GM19193 (cell line): ENCODE data around the gene RPS16.

Experiments
- POLR2A ChIP-seq: IDR thresholded peaks from 4 replicates; pipeline ENCODE4 v1.6.1; 2011; ENCODE audit not compliant: insufficient read depth, insufficient read length; ENCODE audit errors: extremely low read depth

RPS16 gene

GRCh38 chr19:39435499-39436349 lies at the start of gene RPS16:
TSS of gene RPS16 (minus strand) at chr19:39435949. CDS start at chr19:39435895, 54 bp downstream.
- peak; percentile 99 for TF ChIP-seq POLR2A

DNA sequence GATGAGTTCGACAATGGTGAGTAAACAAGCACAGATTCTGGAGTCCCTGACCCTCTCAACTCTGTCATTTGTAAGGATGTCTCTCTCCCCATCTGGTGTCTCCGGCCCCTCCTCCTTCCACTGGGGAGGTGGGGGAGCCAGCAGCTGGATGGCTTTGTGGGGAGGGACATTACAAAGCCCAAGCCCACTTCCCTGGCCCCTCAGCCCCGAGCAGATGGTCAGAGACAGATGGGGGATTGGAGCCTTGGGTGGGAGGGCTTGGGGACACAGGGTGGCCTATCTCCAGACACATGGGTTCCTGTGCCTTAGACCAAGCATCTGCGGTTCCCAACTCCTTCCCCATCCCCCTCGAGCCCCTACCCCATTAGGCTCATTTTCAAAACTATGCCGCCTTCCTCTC lies 47.4 kb upstream of the RPS16 start:
- TF ChIP-seq POLR2A: no peak

GRCh38 chr19:39481676-39482075 lies 45.9 kb upstream of the RPS16 start:
- no peak for TF ChIP-seq POLR2A

DNA sequence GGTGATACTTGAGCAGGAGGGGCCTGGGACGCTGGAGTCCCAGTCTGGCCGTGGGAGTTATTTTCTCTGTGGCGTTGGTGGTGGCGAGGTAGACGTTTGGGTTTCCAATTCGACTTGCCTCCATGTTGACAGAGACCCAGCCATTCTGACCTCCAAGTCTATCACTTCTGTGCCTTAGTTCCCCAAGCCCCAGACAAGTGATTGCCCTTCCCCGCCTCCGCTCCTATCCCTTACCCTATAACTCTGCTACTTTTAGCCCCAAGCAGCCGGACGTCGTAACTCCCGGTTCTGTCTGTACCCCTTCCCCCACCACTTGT lies 45.4 kb upstream of the RPS16 start:
- TF ChIP-seq POLR2A: no peak

DNA sequence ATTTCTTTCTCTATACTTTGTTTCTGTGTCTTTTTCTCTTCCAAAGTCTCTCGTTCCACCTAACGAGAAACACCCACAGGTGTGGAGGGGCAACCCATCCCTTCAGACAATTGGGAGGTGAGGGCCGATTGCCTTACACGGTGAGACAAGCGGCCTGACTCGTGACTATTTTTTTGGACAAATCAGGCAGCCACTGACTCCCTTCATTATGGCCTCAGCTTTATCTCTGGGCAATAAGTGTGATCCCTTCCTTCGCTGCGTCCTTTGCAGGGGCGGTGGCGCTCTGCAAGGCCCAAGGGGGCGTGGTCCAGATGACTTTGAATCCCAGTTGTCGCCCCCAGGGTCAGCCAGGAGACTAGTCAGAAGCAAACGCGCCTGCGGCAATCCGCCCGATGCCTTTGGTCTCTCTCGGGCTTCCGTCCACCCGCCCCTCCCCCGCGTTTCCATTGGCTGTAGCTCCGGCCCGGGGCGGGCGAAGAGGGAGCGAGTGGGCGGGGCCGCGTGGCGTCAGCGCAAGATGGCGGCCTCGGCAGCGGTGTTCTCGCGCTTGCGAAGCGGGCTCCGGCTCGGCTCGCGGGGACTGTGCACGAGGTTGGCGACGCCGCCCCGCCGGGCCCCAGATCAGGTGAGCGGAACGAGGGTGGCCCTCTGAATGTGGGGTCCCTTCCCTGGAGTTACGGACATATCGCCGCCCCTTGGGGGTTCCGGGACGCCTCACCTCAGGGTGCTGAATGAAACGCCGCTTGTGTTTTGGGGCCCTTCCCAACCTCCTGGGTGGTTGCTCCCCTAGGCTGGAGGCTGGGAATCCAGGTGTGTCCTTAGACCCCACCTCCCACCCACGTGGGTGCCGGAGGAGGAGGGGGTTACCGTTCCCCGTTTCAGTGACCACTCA lies 44.8 kb upstream of the RPS16 start, which contains the start of gene TIMM50:
TIMM50 (plus strand) TSS at position 502 of the 892 bp plus-strand sequence; CDS start at position 518, 16 bp downstream.
- peak; percentile 85 for TF ChIP-seq POLR2A

- TF ChIP-seq POLR2A: no peak
These were observed 44.2 kb upstream of the RPS16 start for GRCh38 chr19:39479916-39480315.

- TF ChIP-seq POLR2A: no peak
These were observed 40.0 kb upstream of the RPS16 start for GRCh38 chr19:39475748-39476147.

DNA sequence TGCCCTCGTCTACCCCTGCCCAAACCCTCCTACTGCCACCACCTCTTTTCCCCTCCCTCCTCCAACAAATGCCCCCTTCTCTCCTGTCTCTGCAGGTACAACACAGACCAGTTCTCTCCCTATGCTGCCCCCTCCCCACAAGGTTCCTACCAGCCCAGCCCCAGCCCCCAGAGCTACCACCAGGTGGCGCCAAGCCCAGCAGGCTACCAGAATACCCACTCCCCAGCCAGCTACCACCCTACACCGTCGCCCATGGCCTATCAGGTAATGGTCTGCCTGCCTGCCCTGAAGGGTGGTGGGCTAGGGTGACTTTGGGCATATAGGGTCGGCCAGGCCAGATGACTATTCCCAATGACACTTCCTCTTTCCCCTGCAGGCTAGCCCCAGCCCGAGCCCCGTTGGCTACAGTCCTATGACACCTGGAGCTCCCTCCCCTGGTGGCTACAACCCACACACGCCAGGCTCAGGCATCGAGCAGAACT lies 38.4 kb upstream of the RPS16 start:
- TF ChIP-seq POLR2A: no peak

GRCh38 chr19:39473443-39473960 lies 37.8 kb upstream of the RPS16 start:
- no peak for TF ChIP-seq POLR2A

GRCh38 chr19:39472746-39473442 lies 37.1 kb upstream of the RPS16 start:
- TF ChIP-seq POLR2A: no peak

- no peak for TF ChIP-seq POLR2A
These were observed 36.2 kb upstream of the RPS16 start for GRCh38 chr19:39471756-39472536.

DNA sequence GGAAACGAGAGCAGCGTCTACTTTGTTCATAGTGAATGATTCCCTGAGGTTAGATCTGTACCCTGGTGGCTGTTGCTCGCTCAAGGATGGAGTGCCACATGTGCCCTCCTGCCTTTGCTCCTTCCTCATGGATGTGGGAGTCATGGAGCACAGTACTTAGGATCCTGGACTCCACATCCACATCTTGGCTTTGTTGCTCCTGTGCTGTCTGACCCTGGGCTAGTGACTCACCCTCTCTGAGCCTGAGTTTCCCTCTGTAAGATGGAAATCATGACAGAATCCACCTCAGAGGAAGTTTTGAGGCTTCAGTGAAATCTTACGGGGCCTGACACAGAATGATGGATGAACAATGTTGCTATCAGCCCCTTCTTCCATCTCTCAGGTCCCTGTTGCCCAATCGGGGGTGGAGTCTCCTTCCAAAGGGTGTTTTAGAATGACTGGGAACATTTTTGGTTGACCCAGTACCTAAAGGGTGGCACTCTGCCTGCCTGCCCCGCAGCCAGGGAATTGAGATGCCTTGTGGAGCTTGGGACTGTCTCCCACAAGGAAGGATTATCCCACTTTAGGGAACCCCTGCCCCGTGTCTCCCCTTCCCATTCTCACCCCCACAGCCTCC lies 35.1 kb upstream of the RPS16 start:
- no peak for TF ChIP-seq POLR2A

DNA sequence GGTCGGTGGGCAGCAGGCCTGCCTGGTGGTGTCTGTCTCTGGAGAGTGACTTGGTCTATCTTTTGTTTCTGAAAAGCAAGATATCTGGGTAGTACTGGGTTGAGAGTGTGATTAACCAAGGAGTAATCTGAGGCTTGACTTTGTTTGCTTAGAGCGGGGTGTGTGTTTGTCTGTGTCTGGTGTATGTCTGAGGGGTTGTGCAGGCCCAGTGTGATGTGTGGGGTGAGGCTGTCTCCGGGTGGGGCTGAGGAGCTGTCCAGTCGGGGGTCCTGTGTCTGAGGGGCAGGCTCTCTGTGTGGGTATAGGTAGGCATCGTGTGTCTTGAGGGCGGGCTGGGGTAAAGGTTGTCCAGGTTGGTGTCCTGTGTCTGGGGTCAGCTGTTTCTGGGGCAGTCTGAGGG lies 33.8 kb upstream of the RPS16 start:
- TF ChIP-seq POLR2A: no peak
